B cell (primary cell): Measurements from ENCODE around the gene PLA2G2D. TPM values are rescaled to one million over a fixed set of nuclear protein-coding genes. Genes with fewer than 3 reads are reported as not detected.

ENCODE experiments used
- ATAC-seq: fragments of 200-7000 bp; cut with Tn5 transposase; one replicate; pipeline ENCODE4 v1.10.0; 2021; ENCODE audit warnings: low read depth, mild to moderate bottlenecking, moderate number of reproducible peaks, moderate library complexity
- CTCF ChIA-PET: fragments of 350-600 bp; sonication (Branson Sonifier 250); formaldehyde crosslinking; loops from one replicate; lab custom pipeline; 2021; ENCODE audit warnings: antibody characterized with exemption, inconsistent platforms; lab: Charles Lee
- POLR2A ChIA-PET: fragments of 350-600 bp; sonication (Branson Sonifier 250); formaldehyde crosslinking; loops from one replicate; lab custom pipeline; 2021; ENCODE audit warnings: antibody characterized with exemption; lab: Charles Lee
- DNase-seq: peaks from one replicate; pipeline ENCODE4 v3.0.0; 2013
- H2AFZ ChIP-seq: 2 replicates; pipeline ENCODE4 v1.6.1; 2012; ENCODE audit warnings: mild to moderate bottlenecking, low read depth, low read length; ENCODE audit not compliant: insufficient read depth, poor library complexity, severe bottlenecking
- H3K27ac ChIP-seq, 2 donors: 1 replicate in 1 of 2; 2 replicates in 1 of 2; pipeline ENCODE4 v1.5.1; 2012 to 2013; ENCODE audit warnings: low read length in 2 of 2, mild to moderate bottlenecking in 2 of 2, moderate library complexity in 1 of 2
- H3K27me3 ChIP-seq, 4 experiments: fragments of 200-600 bp in 1 of 4; sonication (generic) in 1 of 4; replicated peaks in 1 of 4; 1 replicate in 2 of 4; 2 replicates in 2 of 4; pipeline versions ENCODE4 v1.6.1 to v1.7.0; 2013 to 2016; ENCODE audit warnings: low read length in 3 of 4, mild to moderate bottlenecking in 2 of 4, mixed read lengths in 1 of 4, moderate library complexity in 1 of 4; ENCODE audit not compliant: insufficient read depth in 4 of 4, control insufficient read depth in 3 of 4; ENCODE audit errors: control extremely low read depth in 1 of 4
- H3K36me3 ChIP-seq, 2 experiments: replicated peaks in 1 of 2; 1 replicate in 1 of 2; 2 replicates in 1 of 2; pipeline versions ENCODE4 v1.6.1 to v1.7.1; 2013; ENCODE audit warnings: low read length in 1 of 2; ENCODE audit not compliant: insufficient read depth in 2 of 2, control insufficient read depth in 1 of 2; ENCODE audit errors: control extremely low read depth in 1 of 2, extremely low read depth in 1 of 2
- H3K4me1 ChIP-seq, 2 donors: fragments of 200-600 bp in 1 of 2; sonication (generic) in 1 of 2; 1 replicate in 1 of 2; 2 replicates in 1 of 2; pipeline versions ENCODE4 v1.5.1 to v1.6.1; 2013 to 2017; ENCODE audit warnings: low read length in 2 of 2; ENCODE audit not compliant: control insufficient read depth in 2 of 2, insufficient read depth in 2 of 2
- H3K4me2 ChIP-seq: replicated peaks from 2 replicates; pipeline ENCODE3; 2012; ENCODE audit warnings: mild to moderate bottlenecking, low read depth, low read length; ENCODE audit not compliant: poor library complexity, severe bottlenecking
- H3K4me3 ChIP-seq, 5 experiments: fragments of 200-600 bp in 1 of 5; sonication (generic) in 1 of 5; 1 replicate in 3 of 5; 2 replicates in 2 of 5; pipeline versions ENCODE4 v1.5.1 to v1.7.0; 2011 to 2016; ENCODE audit warnings: low read length in 4 of 5, mild to moderate bottlenecking in 4 of 5, low read depth in 2 of 5, control low read depth in 1 of 5, moderate library complexity in 1 of 5; ENCODE audit not compliant: insufficient read depth in 1 of 5; ENCODE audit errors: control extremely low read depth in 1 of 5, extremely low read depth in 1 of 5
- H3K79me2 ChIP-seq: fragments of 200-600 bp; sonication (generic); one replicate; pipeline ENCODE4 v1.6.0; 2016; ENCODE audit warnings: low read length; ENCODE audit not compliant: control insufficient read depth, insufficient read depth
- H3K9ac ChIP-seq: fragments of 200-600 bp; sonication (generic); 2 replicates; pipeline ENCODE4 v1.6.1; 2017; ENCODE audit warnings: mild to moderate bottlenecking, low read length, moderate library complexity
- H3K9me3 ChIP-seq, 3 donors: one replicate each; pipeline versions ENCODE4 v1.6.1 to v1.7.1; 2013; ENCODE audit warnings: low read length in 2 of 3; ENCODE audit not compliant: control insufficient read depth in 2 of 3, insufficient read depth in 1 of 3; ENCODE audit errors: control extremely low read depth in 1 of 3
- H4K20me1 ChIP-seq: 2 replicates; pipeline ENCODE4 v1.6.0; 2012; ENCODE audit warnings: mild to moderate bottlenecking, low read length; ENCODE audit not compliant: insufficient read depth, control insufficient read depth, poor library complexity, severe bottlenecking
- H3K27ac Mint-ChIP-seq: one replicate; pipeline ENCODE4 v1.8.0; 2021; ENCODE audit warnings: mixed read lengths
- H3K27me3 Mint-ChIP-seq: one replicate; pipeline ENCODE4 v1.8.0; 2021; ENCODE audit warnings: mixed read lengths
- H3K4me1 Mint-ChIP-seq: one replicate; pipeline ENCODE4 v1.8.0; 2021; ENCODE audit warnings: mixed read lengths
- H3K4me3 Mint-ChIP-seq: one replicate; pipeline ENCODE4 v1.8.0; 2021; ENCODE audit warnings: mixed read lengths
- H3K9me3 Mint-ChIP-seq: one replicate; pipeline ENCODE4 v1.8.0; 2022; ENCODE audit warnings: mixed read lengths; ENCODE audit not compliant: insufficient read depth
- CTCF ChIP-seq: fragments of 200-600 bp; IDR thresholded peaks from one replicate; pipeline ENCODE4 v1.8.0; 2022; ENCODE audit warnings: antibody characterized with exemption, mild to moderate bottlenecking
- EZH2 ChIP-seq: IDR thresholded peaks from 2 replicates; pipeline ENCODE4 v1.6.1; 2012; ENCODE audit warnings: borderline replicate concordance, low read depth, mild to moderate bottlenecking, moderate library complexity, low read length; ENCODE audit not compliant: insufficient read depth, poor library complexity, severe bottlenecking
- WGBS: methylation state at CpG from one replicate; pipeline ENCODE4 v1.1.5; 2013; ENCODE audit warnings: missing lambda C conversion rate; ENCODE audit not compliant: insufficient coverage; 5-methylcytosine and 5-hydroxymethylcytosine counted together
- intact Hi-C: fragments of 100-400 bp; cut with micrococcal nuclease; formaldehyde crosslinking; loops from one replicate; pipeline ENCODE4 v1.10.0; 2022
- polyA plus RNA-seq: library from polyadenylated mRNA; depleted of rRNA; stranded (reverse); fragments of >200 nt; gene quantifications from 2 replicates; pipeline ENCODE4 v1.2.3, GENCODE V29; 2012
- total RNA-seq, 2 donors: library from RNA; stranded (reverse); fragments of 120-200 nt in 1 of 2; gene quantifications; 1 replicate in 1 of 2; 2 replicates in 1 of 2; pipeline versions ENCODE4 v1.2.3 to v1.2.4, GENCODE V29; 2013 to 2022

The PLA2G2D gene
- total and polyA plus RNA-seq, 2 donors (not counting 1 experiment from before 2014, with no cell fraction given): 2.3 to 2.8 TPM

- WGBS: 59% methylated on average over 2 of the region's 4 CpGs
- Mint-ChIP-seq H3K27me3 (peaks cover 5% of the 10 kb centered on the region), H3K4me3 (no peak overlapping the region), H3K27ac (no peak overlapping the region), H3K4me1 (peaks cover 1% of the 10 kb centered on the region), H3K9me3 (no peaks in the 10 kb centered on the region)
- Histone ChIP-seq H3K4me1 (no peaks in the 10 kb centered on the region), H4K20me1 (no peaks in the 10 kb centered on the region), H3K36me3 (no peaks in the 10 kb centered on the region), H2AFZ (no peak overlapping the region), H3K9ac (no peak overlapping the region), H3K4me3 (no peak overlapping the region), H3K27ac (no peak overlapping the region), H3K4me2 (no peak overlapping the region), H3K79me2 (no peaks in the 10 kb centered on the region), H3K9me3 (no peaks in the 10 kb centered on the region), H3K27me3 (peaks cover 0 to 8% (median 0%) of the 10 kb centered on the region in 4 experiments)
- ChIA-PET POLR2A (no interaction called here), CTCF (interaction anchor here (0.6 kb wide), 1 partner anchor 969 kb away, joined by 3 read pairs; no protein-coding TSS in a partner anchor)
- no peak for TF ChIP-seq CTCF
- no peak for TF ChIP-seq EZH2
- ATAC-seq (no peak), DNase-seq (no peak)
- intact Hi-C loops: no loop called here
Observed at GRCh38 chr1:20109223-20109856, 10.0 kb downstream of the PLA2G2D start.

DNA sequence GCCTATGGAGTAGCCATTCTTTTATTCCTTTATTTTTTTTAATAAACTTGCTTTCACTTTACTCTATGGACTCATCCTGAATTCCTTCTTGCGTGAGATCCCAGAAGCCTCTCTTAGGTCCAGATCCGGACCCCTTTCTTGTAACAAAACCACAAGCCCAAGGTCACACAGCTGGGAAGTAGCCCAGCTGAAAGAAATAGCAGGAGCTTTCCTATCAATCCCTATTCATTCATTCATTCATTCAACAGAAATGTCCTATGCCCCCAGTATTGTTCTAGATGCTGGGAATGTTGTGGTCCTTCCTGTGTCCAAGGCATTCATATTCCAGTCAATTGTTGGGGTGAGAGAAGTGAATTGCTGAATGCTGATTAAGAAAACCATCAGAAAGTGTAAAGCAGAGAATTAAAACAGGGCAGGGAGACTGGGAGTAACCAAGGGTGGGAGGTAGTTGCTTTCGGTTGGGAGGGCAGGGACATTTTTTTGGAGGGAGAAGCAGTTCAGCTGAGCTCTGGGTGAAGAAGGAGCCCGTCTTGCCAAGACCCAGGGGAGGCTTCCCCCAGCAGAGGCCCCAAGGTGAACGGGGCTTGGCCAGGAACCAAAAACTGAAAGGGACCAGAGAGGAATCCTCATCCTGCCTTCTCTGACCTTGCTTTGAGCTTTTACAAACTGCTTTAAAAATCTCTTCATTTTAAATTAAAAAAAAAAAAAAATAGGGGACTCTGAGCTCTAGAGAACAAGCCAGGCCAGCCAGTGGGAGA is 10.8 kb downstream of the PLA2G2D start:
- ChIA-PET POLR2A (no interaction called here), CTCF (interaction anchor here (0.6 kb wide), 1 partner anchor 968 kb away, joined by 3 read pairs; no protein-coding TSS in a partner anchor)
- Histone ChIP-seq H3K9me3 (no peaks in the 10 kb centered on the region), H3K9ac (no peak overlapping the region), H3K27ac (no peak overlapping the region), H4K20me1 (no peaks in the 10 kb centered on the region), H3K36me3 (no peaks in the 10 kb centered on the region), H3K4me2 (no peak overlapping the region), H3K79me2 (no peaks in the 10 kb centered on the region), H3K4me3 (no peak overlapping the region), H3K27me3 (peaks cover 0 to 8% (median 0%) of the 10 kb centered on the region in 4 experiments), H2AFZ (no peak overlapping the region), H3K4me1 (no peaks in the 10 kb centered on the region)
- whole genome bisulfite sequencing: 89% methylated on average over 3 of the region's 5 CpGs
- no peak for DNase-seq
- no peak overlapping the region for H3K27ac Mint-ChIP-seq
- no peaks in the 10 kb centered on the region for H3K9me3 Mint-ChIP-seq
- intact Hi-C loops: no loop called here
- H3K4me1 Mint-ChIP-seq: no peaks in the 10 kb centered on the region
- H3K4me3 Mint-ChIP-seq: no peak overlapping the region
- ATAC-seq: no peak
- no peak for TF ChIP-seq CTCF
- no peak for TF ChIP-seq EZH2
- H3K27me3 Mint-ChIP-seq: peaks cover 8% of the 10 kb centered on the region
